Activated CD8-positive, alpha-beta memory T cell treated with anti-CD3 and anti-CD28 coated beads for 4 hours (primary cell): ENCODE measurements around the gene NOD2.
A peak's percentile ranks its signal among the peaks of the same experiment; 100 is the strongest.

ENCODE experiments used
- DNase-seq, 2 donors: peaks; one replicate each; pipeline ENCODE4 v3.0.0-alpha.2; 2020; ENCODE audit warnings: low read depth in 2 of 2

The NOD2 gene

DNA sequence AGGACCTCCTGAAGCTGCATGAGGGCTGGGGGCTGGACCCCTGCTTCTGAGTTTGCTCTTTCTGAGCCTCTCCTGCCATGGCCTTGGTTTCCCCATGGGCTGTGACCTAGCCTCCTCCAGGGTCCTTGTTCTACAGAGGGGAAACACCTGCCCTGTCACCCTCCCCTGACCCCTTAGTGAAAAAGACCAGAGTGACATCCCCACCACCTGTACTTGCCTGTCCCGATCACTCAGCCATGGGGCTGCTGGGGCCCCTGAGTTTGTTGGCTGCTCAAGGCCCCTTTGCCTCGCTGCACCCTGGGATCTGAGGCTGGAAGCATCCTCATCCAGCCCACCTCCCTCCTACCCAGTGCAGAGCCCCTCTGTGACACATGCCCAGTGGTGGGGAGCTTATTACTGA, 800 bp downstream of the NOD2 start:
- DNase-seq: no peak

DNA sequence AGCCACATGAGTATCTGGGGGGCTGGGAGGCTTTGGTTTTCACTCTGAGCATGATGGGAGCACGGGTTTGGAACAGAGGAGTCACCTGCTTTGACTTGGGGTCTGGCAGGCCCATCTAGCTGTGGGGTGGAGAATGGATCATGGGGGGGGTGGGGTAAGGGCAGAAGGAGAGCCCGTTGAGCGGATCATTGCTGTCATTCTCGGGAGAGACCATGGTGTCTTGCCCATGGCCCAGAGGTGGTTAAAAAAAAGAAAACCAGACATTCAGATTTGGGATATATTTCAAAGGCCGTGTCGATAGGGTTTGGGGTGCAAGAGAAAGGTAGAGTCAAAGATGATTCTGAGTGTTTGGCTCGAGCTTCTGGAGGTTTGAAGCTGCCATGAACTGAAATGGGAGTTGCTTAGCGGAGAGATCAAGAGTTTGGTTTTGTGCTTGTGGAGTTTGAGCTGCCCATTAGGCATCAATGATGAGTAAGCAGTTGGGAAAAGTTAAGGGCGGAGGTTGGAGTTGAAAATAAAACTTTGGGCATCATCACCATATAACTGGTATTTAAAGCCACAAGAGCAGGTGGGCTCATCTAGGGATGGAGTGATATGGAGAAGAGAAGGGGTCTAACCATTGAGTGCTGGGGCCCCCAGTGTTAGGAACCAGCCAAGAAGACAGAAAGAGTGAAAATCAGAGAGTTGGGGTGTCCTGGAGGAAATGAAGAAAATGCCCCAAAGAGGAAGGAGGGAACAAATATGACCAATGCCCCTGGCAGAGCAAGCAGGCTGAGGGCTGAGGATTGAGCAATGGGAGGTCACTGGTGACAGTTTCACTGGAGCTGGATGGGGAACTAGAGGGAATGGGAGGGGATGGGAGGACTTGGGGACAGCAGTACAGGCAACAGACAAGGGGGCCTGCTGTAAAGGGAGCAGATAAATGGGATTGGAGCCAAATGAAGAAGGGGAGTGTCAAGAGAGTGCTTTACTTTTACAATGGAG, 1.9 kb downstream of the NOD2 start:
- DNase-seq: no peak

GRCh38 chr16:50696126-50696525, 2.7 kb downstream of the NOD2 start:
- no peak for DNase-seq

DNA sequence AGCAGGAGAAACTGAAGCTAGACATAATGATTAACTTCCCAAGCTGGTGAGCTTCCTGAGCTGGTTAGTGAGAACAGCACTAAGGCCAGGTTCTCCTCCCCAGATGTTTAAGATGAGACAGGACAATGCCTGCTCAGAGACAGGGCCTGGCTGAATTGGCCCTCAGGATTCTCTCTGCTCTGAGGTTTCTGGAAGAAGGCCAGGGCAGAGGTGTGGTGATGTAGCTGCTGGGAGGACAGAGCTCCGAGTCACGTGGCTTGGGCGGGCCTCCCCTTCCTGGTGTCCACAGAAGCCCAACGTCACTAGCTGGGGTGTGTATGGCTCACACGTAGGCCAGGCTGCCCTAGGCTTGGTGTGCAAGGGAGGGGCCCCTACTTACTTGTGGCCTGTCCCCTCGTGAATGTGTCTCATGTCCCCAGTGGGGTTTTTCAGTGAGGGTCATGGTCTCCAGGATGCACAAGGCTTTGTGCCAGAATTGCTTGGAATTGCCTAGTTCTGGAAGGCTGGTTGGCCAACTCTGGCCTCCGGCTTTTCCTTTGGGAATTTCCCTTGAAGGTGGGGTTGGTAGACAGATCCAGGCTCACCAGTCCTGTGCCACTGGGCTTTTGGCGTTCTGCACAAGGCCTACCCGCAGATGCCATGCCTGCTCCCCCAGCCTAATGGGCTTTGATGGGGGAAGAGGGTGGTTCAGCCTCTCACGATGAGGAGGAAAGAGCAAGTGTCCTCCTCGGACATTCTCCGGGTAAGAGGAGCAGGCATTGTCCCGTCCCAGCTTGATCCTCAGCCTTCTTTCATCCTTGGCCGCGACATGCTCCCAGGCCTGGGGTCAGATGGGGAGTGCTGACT, 3.4 kb downstream of the NOD2 start:
- DNase-seq: no peak

- DNase-seq: no peak
Measured at GRCh38 chr16:50697421-50697715, 4.0 kb downstream of the NOD2 start.

GRCh38 chr16:50697881-50698767, 4.7 kb downstream of the NOD2 start:
- DNase-seq: peak in 1 of 2 donors; percentile 31

- peak in 1 of 2 donors; percentile 55 for DNase-seq
Measured at GRCh38 chr16:50699326-50700159, 6.1 kb downstream of the NOD2 start.

- no peak for DNase-seq
Measured at GRCh38 chr16:50702725-50703124, 9.3 kb downstream of the NOD2 start.

GRCh38 chr16:50704245-50704644, 10.8 kb downstream of the NOD2 start:
- no peak for DNase-seq

DNA sequence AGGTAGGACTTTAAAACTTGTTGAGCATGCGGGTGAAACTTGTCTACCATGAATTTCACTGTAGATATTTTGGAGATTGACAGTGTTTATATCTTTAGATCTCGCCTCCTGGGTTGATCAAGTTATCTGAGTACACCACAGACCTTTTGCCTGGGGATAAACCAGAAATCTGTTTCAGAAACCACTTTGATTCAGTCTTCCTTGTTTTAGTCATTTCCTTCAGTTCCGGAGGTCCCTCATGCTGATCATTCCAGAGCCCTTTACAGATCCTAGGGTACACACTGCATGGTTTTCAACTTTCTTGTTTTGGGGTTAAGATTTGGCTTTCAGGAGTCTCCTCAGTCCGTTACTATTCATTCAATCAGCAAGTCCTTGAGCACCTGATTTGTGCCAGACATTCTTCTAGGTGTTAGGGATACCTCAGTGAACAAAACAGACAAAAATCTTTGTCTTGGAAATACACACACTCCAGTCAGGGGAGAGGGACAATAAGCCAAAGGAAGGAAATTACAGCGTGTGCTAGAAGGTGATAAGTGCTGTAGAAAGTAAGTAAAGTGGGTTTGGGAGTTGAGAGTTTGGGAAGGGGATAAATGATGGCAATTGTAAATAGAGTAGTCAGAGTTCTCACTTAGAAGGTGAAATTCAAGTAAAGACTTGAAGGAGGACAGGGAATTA, 12.2 kb downstream of the NOD2 start:
- no peak for DNase-seq

- DNase-seq: no peak
Measured at GRCh38 chr16:50706250-50706649, 12.8 kb downstream of the NOD2 start.

- no peak for DNase-seq
Measured at GRCh38 chr16:50708373-50709060, 15.1 kb downstream of the NOD2 start.

- no peak for DNase-seq
Measured at GRCh38 chr16:50709061-50709684, 15.8 kb downstream of the NOD2 start.

DNA sequence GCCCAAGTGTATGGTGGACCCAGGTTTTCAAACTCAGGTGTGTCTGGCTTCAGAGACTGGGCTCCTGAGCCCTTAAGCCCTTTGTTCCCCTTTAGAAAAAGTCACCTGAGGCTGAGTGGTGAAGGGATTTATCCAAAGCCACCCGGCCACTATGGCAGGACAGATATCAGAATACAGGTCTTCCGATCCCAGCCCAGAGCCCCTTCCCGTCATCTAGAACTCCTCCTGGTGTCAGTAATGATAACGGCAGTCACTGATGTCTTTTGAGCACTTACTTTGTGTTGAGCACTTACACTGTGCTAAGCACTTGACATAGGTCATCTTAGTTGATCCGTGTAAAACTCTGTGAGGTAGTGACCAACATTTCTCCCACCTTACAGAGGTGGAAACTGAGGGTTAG, 16.6 kb downstream of the NOD2 start:
- no peak for DNase-seq

GRCh38 chr16:50711040-50711439, 17.6 kb downstream of the NOD2 start:
- no peak for DNase-seq

- no peak for DNase-seq
Measured at GRCh38 chr16:50711862-50712559, 18.6 kb downstream of the NOD2 start.

GRCh38 chr16:50712560-50712898, 19.1 kb downstream of the NOD2 start:
- DNase-seq: no peak

DNA sequence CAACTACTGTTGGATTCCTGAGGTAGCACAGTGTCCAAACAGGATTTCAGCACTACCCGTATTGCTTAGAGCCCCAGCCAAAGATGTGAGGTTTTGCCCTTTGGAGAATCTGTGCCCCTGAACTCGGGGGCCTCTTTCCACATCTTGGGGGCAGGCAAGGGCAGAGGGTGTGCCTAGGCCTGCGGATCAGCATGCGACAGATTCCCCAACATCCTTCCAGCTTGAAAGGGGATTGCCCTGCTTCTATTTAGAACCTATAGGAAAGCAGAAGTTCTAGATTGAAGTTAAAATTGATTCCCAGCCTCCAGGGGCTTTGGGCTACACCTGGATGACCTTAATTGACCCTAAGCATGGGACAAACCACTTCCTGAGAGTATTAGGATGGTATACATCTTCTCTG, 19.6 kb downstream of the NOD2 start:
- no peak for DNase-seq

DNA sequence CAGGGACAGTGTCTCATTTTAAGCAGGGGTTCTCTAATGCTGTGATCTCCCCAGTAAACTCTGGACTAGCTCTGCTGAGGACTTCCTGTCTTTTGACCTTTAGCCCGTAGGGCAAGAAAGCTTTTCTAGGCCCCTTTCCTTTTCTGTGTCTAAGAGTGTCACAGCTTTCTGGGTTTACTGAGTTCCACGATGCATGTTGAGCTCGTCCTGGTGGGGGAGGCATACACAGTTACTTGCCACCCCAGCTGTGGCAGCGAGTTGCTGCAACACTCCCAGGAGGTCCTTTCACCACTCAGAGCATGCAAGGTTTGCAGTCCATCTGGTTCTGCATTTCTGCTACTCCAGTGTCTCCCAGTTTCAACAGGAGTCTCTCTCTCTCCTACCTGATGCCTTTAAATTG, 23.7 kb downstream of the NOD2 start:
- DNase-seq: no peak
